ENCODE data around the gene STK32B.
A peak's percentile ranks its signal among the peaks of the same experiment; 100 is the strongest.
"Not testable (repeated sequence)": the region's sequence is repeated elsewhere in the genome, so short reads cannot be mapped to it uniquely, and the experiment has no call there.

Gene STK32B

DNA sequence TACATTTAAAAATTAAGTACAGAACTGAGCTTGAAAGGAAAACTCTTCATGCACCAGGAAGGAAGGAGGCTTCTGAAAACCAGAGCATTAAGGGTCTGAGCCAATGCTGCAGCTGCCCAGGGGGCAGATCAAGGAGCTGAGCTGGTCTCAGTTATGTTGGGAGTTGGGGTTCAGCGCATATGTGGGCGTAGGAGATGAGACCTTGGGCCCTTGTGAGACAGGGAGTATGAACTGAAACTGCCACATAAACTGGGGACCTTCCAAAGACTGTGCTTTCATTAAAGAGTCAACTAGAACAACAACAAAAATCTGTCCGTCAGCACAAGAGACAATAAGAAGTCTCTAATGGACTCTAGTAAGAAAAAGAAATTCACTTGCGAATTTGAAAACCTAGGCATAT, 226.9 kb downstream of the STK32B start:
- no peak for DNase-seq

DNA sequence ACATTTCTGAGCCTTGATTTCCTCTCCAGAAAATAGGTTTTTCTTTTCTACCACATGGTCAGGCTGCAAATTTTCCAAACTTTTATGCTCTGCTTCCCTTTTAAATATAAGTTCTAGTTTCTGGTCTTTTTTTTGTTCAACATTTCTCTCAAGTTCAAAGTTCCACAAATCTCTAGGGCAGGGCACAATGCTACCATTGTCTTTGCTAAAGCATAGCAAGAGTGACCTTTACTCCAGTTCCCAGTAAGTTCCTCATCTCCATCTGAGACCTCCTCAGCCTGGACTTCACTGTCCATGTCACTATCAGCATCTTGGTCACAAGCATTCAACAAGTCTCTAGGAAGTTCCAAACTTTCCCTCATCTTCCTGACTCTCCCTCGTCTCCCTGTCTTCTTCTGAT, 228.8 kb downstream of the STK32B start:
- not testable (repeated sequence) for DNase-seq

DNA sequence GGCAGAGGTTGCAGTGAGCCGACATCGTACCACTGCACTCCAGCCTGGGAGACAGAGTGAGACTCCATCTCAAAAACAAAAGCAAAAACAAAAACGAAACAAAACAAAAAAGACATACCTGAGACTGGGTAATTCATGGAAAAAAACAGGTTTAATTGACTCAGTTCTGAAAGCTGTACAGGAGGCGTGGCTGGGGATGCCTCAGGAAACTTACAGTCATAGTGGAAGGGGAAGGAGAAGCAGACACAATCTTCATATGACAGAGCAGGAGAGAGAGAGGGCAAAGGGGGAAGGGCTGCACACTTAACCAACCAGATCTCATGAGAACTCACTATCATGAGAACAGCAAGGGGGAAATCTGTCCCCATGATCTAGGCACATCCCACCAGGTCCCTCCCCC, 229.5 kb downstream of the STK32B start:
- no peak for DNase-seq

DNA sequence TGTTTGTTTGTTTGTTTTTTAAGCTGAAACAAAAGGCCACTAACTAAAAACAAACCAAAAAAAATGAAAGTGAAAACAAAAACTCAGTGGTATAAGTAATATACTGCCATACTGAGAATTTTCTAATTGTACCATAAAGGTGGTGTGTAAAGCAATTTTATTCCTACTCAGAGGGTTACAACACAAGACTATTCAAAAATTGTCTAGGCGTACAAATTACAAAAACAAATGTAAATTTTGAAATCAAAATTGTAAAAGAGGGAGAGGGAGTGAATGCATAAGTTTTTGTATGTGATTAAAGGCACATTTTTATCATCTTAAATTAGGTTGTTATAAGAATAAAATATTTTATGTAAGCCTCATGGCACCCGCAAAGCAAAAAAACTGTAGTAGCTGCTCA, 232.6 kb downstream of the STK32B start:
- DNase-seq: no peak

DNA sequence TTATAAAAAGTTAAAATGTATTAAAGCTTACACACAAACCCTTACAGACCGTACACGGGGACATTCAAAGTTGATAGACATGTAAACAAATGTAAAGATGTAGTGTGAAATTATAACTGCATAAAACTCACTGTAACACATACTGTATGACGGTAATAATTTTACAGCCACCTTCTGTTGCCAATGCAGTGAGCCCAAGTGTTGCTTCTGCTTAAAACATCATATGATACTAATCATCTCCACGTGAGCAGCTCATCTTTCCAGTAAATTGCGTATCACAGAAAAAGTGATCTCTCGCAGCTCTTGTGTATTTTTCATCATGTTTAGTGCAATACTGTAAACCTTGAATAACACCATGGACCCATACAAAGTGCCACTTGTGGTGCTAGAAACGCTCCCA, 233.2 kb downstream of the STK32B start:
- no peak for DNase-seq

DNA sequence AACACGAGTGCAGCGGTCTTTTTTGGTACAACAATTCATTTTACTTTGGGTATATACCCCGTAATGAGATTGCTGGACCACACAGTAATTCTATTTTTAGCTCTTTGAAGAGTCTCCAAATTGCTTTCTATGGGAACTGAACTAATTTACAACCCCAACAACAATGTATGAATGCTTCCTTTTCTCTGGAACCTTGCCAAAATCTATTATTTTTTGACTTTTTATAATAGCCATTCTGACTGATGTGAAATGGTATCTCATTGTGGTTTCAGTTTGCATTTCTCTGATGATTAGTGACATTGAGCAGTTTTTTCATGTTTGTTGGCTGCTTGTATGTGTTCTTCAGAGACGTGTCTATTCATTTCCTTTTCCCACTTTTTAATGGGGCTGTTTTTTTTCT, 240.8 kb downstream of the STK32B start:
- DNase-seq: no peak

- DNase-seq: not testable (repeated sequence)
These were observed 246.9 kb downstream of the STK32B start for GRCh38 chr4:5298000-5298787.

DNA sequence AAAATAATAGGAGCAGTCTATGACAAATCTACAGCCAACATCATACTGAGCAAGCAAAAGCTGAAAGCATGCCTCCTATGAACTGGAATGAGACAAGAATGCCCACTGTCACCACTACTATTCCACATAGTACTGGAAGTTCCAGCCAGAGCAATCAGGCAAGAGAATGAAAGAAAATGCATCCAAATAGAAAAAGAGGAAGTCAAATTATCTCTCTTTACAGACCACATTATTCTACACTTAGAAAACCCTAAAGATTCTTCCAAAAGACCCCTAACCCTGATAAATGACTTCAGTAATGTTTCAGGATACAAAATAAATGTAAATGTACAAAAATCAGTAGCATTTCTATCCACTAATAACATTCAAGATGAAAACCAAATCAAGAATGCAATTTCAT, 249.0 kb downstream of the STK32B start:
- DNase-seq: no peak

DNA sequence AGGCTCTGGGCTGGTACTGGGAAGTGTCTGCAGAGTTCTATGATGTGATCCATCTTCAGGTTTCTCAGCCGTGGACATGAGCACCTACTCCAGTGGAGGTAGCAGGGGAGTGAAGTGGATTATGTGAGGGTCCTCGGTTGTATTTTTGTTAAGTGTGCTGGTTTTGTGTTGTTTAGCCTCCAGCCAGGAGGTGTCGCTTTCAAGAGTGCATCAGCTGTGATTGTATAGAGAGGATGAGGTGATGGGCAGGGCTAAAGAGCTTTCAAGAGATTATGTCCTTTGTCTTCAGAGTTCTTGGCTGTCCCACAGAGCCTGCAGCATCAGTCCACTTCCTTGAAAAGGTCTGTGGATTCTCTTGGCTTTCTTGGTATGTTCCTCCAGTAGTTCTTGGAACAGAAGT, 256.6 kb downstream of the STK32B start:
- DNase-seq: no peak

DNA sequence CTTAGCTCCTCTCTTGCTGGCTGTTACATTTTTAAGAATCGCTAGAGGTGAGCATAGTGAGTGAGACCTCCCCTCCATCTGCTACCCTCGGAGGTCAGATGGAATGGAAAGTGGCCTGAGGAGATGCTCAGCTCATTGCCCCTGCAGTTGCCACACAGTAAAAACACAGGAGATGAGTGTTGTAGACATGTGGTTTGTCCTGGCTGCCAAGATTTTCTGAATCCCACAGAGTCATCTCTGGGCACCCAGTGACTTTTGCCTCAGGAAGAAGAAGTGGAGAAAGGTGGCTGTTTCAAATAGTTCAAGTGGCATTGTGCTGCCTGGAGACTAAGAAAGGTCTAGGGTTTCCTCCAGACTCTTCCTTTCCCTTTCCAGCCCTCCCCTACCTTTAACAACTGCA, 271.0 kb downstream of the STK32B start:
- DNase-seq: no peak

- no peak for DNase-seq
These were observed 279.2 kb downstream of the STK32B start for GRCh38 chr4:5330339-5330989.

GRCh38 chr4:5337731-5338130, 286.5 kb downstream of the STK32B start:
- DNase-seq: no peak

DNA sequence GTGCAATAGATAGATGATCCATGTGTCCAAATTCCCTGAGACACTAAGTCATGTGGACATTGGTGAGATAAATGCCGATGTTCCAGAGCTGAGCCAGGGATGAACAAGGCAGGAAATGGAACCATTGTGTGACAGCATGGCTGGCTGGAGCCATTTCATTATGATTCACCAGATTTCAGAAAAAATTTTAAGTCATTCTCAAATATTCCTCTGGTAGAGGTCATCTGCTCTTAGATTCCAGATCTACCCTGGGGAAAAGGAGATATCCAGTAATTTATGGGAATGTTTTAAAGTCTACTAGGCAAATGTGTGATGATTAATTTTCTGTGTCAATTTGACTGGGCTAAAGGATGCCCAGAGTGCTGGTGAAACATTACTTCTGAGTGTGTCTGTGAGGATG, 287.3 kb downstream of the STK32B start:
- no peak for DNase-seq

GRCh38 chr4:5340991-5341451, 289.7 kb downstream of the STK32B start:
- no peak for DNase-seq

DNA sequence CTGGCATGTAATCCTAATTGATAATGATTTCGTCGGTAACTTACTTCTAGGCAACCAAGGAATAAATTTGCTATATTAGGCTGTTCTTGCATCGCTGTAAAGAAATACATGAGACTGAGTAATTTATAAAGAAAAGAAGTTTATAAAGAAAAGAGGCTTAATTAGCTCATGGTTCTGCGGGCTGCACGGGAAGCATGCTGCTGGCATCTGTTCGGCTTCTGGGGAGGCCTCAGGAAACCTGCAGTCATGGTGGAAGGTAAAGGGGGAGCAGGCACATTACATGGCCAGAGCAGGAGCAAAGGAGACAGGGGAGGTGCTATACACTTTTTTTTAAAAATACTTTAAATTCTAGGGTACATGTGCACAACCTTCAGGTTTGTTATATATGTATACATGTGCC, 290.2 kb downstream of the STK32B start:
- no peak for DNase-seq

DNA sequence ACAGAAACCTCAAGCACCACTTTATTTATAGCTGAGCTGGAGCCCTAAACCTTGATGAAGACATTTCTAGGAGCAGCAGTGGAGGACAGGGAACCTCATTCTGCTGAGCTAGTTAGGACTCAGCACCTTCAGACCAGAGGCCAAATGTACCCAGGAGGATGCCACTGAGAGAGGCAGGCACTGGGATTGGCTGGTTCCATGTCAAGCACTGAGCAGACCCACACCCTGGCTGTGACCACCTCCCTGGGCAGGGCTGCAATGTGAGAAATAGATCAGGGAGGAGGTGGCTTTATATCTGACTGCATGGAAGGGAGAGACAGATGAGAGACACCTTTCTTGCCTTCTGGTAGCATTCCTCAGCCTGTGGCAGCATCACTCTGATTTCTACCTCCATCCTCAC, 304.6 kb downstream of the STK32B start:
- DNase-seq: no peak

DNA sequence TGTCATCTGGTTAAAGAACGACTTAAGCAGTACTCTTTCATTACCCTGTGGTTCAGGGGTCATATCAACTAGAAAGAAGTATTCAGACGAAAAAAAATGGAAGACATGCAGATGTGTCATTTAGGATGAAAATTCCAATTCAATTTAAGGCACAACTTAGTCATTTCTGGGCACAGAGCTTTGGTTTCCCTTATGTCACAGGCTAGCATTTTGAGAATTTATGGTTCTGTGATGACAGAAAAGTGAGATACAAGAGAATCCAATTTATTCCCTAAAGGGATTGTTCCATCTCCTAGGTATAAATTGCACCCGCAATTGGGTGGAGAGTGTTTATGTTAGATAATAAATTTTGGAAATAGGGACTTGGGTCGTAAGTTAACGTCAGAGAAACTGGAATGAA, 306.6 kb downstream of the STK32B start:
- DNase-seq: no peak

- peak; percentile 19 for DNase-seq
These were observed 310.7 kb downstream of the STK32B start for GRCh38 chr4:5361968-5362367.

DNA sequence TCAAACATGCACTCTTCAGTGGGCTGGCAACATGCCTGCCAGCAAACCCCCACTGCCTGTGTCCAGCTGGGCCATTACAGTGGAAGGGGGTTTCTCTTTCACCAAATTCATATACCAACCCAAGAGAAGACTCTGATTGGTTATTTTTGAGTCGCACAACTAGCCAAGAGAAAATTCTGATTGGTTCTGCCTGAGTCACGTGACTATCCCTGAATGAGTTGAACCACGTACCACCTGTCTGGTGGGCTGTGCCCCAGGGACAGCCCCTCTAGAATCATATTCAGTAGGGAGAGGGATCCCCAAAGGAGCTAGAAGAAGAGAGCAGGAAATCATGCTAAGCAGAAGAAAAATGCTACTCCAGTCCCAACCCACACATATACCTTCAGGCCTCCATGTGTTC, 313.1 kb downstream of the STK32B start:
- no peak for DNase-seq

GRCh38 chr4:5365071-5366008, 314.1 kb downstream of the STK32B start:
- DNase-seq: peak; percentile 58

GRCh38 chr4:5366009-5366386, 314.7 kb downstream of the STK32B start:
- no peak for DNase-seq

- DNase-seq: no peak
These were observed 315.1 kb downstream of the STK32B start for GRCh38 chr4:5366421-5366820.

- no peak for DNase-seq
These were observed 317.1 kb downstream of the STK32B start for GRCh38 chr4:5368426-5368825.

- DNase-seq: no peak
These were observed 319.0 kb downstream of the STK32B start for GRCh38 chr4:5370286-5370685.

Data from fibroblast of upper back skin (primary cell).